Brain pericyte (primary cell): ENCODE results near the gene C5orf52.
"Not testable (repeated sequence)": the region's sequence is repeated elsewhere in the genome, so short reads cannot be mapped to it uniquely, and the experiment has no call there.

Source experiments
- DNase-seq: peaks from one replicate; pipeline ENCODE4 v3.0.0-alpha.2; 2012; ENCODE audit warnings: low read depth, low spot score

The C5orf52 gene

DNA sequence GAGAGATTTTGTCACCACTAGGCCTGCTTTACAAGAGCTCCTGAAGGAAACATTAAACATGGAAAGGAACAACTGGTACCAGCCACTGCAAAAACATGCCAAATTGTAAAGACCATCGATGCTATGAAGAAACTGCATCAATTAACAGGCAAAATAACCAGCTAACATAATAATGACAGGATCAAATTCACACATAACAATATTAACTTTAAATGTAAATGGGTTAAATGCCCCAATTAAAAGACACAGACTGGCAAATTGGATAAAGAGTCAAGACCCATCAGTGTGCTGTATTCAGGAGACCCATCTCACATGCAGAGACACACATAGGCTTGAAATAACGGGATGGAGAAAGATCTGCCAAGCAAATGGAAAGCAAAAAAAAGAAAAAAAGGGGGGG, 51.6 kb downstream of the C5orf52 start:
- not testable (repeated sequence) for DNase-seq

DNA sequence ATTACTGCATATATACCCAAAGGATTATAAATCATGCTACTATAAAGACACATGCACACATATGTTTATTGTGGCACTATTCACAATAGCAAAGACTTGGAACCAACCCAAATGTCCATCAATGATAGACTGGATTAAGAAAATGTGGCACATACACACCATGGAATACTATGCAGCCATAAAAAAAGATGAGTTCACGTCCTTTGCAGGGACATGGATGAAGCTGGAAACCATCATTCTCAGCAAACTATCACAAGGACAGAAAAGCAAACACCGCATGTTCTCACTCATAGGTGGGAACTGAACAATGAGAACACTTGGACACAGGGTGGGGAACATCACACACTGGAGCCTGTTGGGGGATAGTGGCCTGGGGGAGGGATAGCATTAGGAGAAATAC, 55.3 kb downstream of the C5orf52 start:
- DNase-seq = not testable (repeated sequence)

DNA sequence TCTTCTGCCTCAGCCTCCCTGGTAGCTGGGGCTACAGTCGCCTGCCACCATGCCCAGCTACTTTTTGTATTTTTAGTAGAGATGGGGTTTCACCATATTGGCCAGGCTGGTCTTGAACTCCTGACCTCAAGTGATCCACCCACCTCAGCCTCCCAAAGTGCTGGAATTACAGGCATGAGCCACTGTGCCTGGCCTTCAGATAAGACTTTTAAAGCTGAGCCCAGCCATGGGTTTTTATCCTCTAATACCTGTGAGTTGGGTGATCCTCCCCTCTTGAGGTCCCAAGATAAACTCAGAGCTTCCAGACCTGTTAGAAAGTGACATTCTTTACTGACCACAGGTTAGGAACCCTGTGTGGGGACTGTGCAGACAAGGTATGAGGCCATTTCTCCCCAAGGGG, 56.5 kb downstream of the C5orf52 start:
- DNase-seq = not testable (repeated sequence)
